HCT116 (cell line): ENCODE data around the gene HIPK3. TPM values are rescaled to one million over a fixed set of nuclear protein-coding genes. Genes with fewer than 3 reads are reported as not detected.

Experiments used
- ATAC-seq: fragments of 200-7000 bp; cut with Tn5 transposase; 2 replicates; pipeline ENCODE4 v1.9.1; 2020; ENCODE audit warnings: mild to moderate bottlenecking, moderate library complexity
- BruUV-seq: library from RNA; stranded (reverse); fragments of 400-500 nt; replicated peaks from 2 replicates; lab custom pipeline; 2021; lab: Mats Ljungman, UMichigan
- CTCF ChIA-PET: fragments of 300-600 bp; sonication (Branson Sonifier 250); formaldehyde crosslinking; loops from one replicate; lab custom pipeline; 2021; ENCODE audit warnings: antibody characterized with exemption; lab: Charles Lee
- POLR2A ChIA-PET: fragments of 300-600, 350-600 bp; sonication (Branson Sonifier 250); formaldehyde crosslinking; loops from one replicate; lab custom pipeline; 2021; ENCODE audit warnings: antibody characterized with exemption; lab: Charles Lee
- RAD21 ChIA-PET, 2 experiments: fragments of 300-600 bp; sonication (Branson Sonifier 250); formaldehyde crosslinking; loops; one replicate each; lab custom pipeline; 2023; ENCODE audit warnings: low total read pairs in 2 of 2; ENCODE audit not compliant: uncharacterized antibody in 2 of 2, unreplicated experiment in 2 of 2, low non-redundant PET in 1 of 2; lab: Charles Lee
- DNase-seq: peaks from one replicate; pipeline ENCODE4 v3.0.0-alpha.2; 2010; ENCODE audit warnings: low read depth, low spot score
- H2AFZ ChIP-seq: fragments of 200-600 bp; shearing (Covaris generic), sonication (generic); 2 replicates; pipeline ENCODE4 v1.6.1; 2017; ENCODE audit warnings: low read depth, mixed run types, mixed read lengths, antibody characterized with exemption, low read length; ENCODE audit not compliant: poor library complexity, severe bottlenecking
- H3K27ac ChIP-seq: 2 replicates; pipeline ENCODE4 v1.5.1; 2012; ENCODE audit warnings: low read depth, low read length
- H3K27me3 ChIP-seq: fragments of 200-600 bp; sonication (generic); 2 replicates; pipeline ENCODE4 v1.6.1; 2016; ENCODE audit warnings: mixed run types, low read length, mixed read lengths; ENCODE audit not compliant: insufficient read depth
- H3K36me3 ChIP-seq, 2 experiments: fragments of 200-500 bp in 1 of 2; fragments of 200-600 bp in 1 of 2; sonication (Bioruptor generic) in 1 of 2; sonication (generic) in 1 of 2; 2 replicates each; pipeline versions ENCODE4 v1.5.1 to v1.6.1; 2014 to 2016; ENCODE audit warnings: low read length in 2 of 2, inconsistent platforms in 1 of 2, mixed read lengths in 1 of 2, mixed run types in 1 of 2; ENCODE audit not compliant: insufficient read depth in 2 of 2, control insufficient read depth in 1 of 2
- H3K4me1 ChIP-seq, 2 experiments: fragments of 200-600 bp in 1 of 2; sonication (generic) in 1 of 2; 2 replicates each; pipeline versions ENCODE4 v1.5.1 to v1.6.1; 2012 to 2017; ENCODE audit warnings: low read length in 2 of 2, inconsistent platforms in 1 of 2, mild to moderate bottlenecking in 1 of 2, mixed read lengths in 1 of 2, mixed run types in 1 of 2, moderate library complexity in 1 of 2; ENCODE audit not compliant: insufficient read depth in 2 of 2, control insufficient read depth in 1 of 2
- H3K4me2 ChIP-seq: fragments of 200-600 bp; sonication (generic); 2 replicates; pipeline ENCODE4 v1.6.1; 2017; ENCODE audit warnings: mixed run types, low read length, mixed read lengths
- H3K4me3 ChIP-seq, 2 experiments: fragments of 200-600 bp in 1 of 2; sonication (generic) in 1 of 2; replicated peaks in 1 of 2; 2 replicates each; pipeline ENCODE4 v1.5.1; 2011 to 2016; ENCODE audit warnings: low read length in 2 of 2, control low read depth in 1 of 2, low read depth in 1 of 2, mild to moderate bottlenecking in 1 of 2, mixed read lengths in 1 of 2, mixed run types in 1 of 2
- H3K79me2 ChIP-seq: fragments of 200-600 bp; sonication (generic); 2 replicates; pipeline ENCODE4 v1.6.1; 2017; ENCODE audit warnings: mild to moderate bottlenecking, mixed run types, low read length, moderate library complexity, mixed read lengths; ENCODE audit not compliant: insufficient read depth
- H3K9ac ChIP-seq: fragments of 200-600 bp; sonication (generic); 2 replicates; pipeline ENCODE4 v1.6.1; 2016; ENCODE audit warnings: low read length, mixed read lengths
- H3K9me2 ChIP-seq: fragments of 200-600 bp; sonication (generic), shearing (Covaris generic); 2 replicates; pipeline ENCODE4 v1.6.1; 2017; ENCODE audit warnings: mixed run types, mild to moderate bottlenecking, moderate library complexity; ENCODE audit not compliant: insufficient read depth
- H3K9me3 ChIP-seq, 2 experiments: fragments of 200-500 bp in 1 of 2; fragments of 200-600 bp in 1 of 2; sonication (Bioruptor generic) in 1 of 2; sonication (generic) in 1 of 2; 2 replicates each; pipeline ENCODE4 v1.6.1; 2014 to 2017; ENCODE audit warnings: low read length in 2 of 2, mixed read lengths in 2 of 2, inconsistent platforms in 1 of 2, low read depth in 1 of 2, mild to moderate bottlenecking in 1 of 2, mixed run types in 1 of 2, moderate library complexity in 1 of 2; ENCODE audit not compliant: control insufficient read depth in 1 of 2, insufficient read depth in 1 of 2
- H4K20me1 ChIP-seq: fragments of 200-600 bp; sonication (generic), shearing (Covaris generic); 2 replicates; pipeline ENCODE4 v1.6.1; 2017; ENCODE audit warnings: mixed run types, mild to moderate bottlenecking, moderate library complexity; ENCODE audit not compliant: insufficient read depth
- CBX3 ChIP-seq: IDR thresholded peaks from 2 replicates; pipeline ENCODE4 v1.6.1; 2012; ENCODE audit warnings: low read depth
- CEBPB ChIP-seq: IDR thresholded peaks from 2 replicates; pipeline ENCODE4 v1.6.1; 2012; ENCODE audit warnings: low read depth
- ELF1 ChIP-seq: IDR thresholded peaks from 2 replicates; pipeline ENCODE4 v1.6.1; 2012; ENCODE audit warnings: low read depth, borderline replicate concordance
- EZH2 ChIP-seq: fragments of 200-600 bp; sonication (generic); IDR thresholded peaks from 2 replicates; pipeline ENCODE4 v1.6.1; 2017; ENCODE audit warnings: antibody characterized with exemption, mixed run types
- FOSL1 ChIP-seq: IDR thresholded peaks from 2 replicates; pipeline ENCODE4 v1.6.1; 2012; ENCODE audit warnings: low read depth
- RAD21 ChIP-seq: IDR thresholded peaks from 2 replicates; pipeline ENCODE4 v1.6.1; 2012; ENCODE audit warnings: low read depth, mild to moderate bottlenecking
- TCF7L2 ChIP-seq: IDR thresholded peaks from 2 replicates; pipeline ENCODE4 v1.7.0; 2011; ENCODE audit warnings: borderline replicate concordance, inconsistent platforms; ENCODE audit not compliant: insufficient read depth, insufficient read length; ENCODE audit errors: extremely low read depth
- YY1 ChIP-seq: IDR thresholded peaks from 2 replicates; pipeline ENCODE4 v1.6.1; 2011; ENCODE audit warnings: low read length, low read depth, moderate library complexity, mild to moderate bottlenecking; ENCODE audit not compliant: insufficient replicate concordance; ENCODE audit errors: extremely low read depth
- intact Hi-C: fragments of 100-400 bp; cut with micrococcal nuclease; formaldehyde crosslinking; loops from 2 replicates; pipeline ENCODE4 v1.10.0; 2022
- total RNA-seq: library from RNA; stranded (reverse); gene quantifications from one replicate; pipeline ENCODE4 v1.2.1, GENCODE V29; 2021; ENCODE audit not compliant: unreplicated experiment
- TF ChIP-seq, protein P1 (sequence below): IDR thresholded peaks from 2 replicates; pipeline ENCODE4 v1.6.1; 2011; ENCODE audit warnings: mild to moderate bottlenecking, low read length, moderate library complexity; ENCODE audit not compliant: insufficient replicate concordance; ENCODE audit errors: extremely low read depth
- TF ChIP-seq, protein P2 (sequence below): IDR thresholded peaks from 2 replicates; pipeline ENCODE4 v1.6.1; 2012

The HIPK3 gene
- total RNA-seq, 1 experiment from 2014 or later: 35.2 TPM

- intact Hi-C loops: no loop called here
- BruUV-seq: no TSS peak
- Histone ChIP-seq H3K9me2 (no peaks in the 10 kb centered on the region), H3K4me3 (no peak overlapping the region), H3K9me3 (no peaks in the 10 kb centered on the region), H3K27me3 (no peaks in the 10 kb centered on the region; the same call in 1 of the 2 replicates), H3K4me2 (no peak overlapping the region), H2AFZ (no peak overlapping the region), H3K36me3 (no peaks in the 10 kb centered on the region), H3K4me1 (no peaks in the 10 kb centered on the region), H3K9ac (no peak overlapping the region), H3K79me2 (no peaks in the 10 kb centered on the region), H4K20me1 (no peaks in the 10 kb centered on the region), H3K27ac (no peak overlapping the region)
- CTCF ChIA-PET: no interaction called here
- DNase-seq: no peak
- RAD21 ChIA-PET: no interaction called here
- ATAC-seq: no peak
- POLR2A ChIA-PET: no interaction called here
- TF ChIP-seq, protein P1, sequence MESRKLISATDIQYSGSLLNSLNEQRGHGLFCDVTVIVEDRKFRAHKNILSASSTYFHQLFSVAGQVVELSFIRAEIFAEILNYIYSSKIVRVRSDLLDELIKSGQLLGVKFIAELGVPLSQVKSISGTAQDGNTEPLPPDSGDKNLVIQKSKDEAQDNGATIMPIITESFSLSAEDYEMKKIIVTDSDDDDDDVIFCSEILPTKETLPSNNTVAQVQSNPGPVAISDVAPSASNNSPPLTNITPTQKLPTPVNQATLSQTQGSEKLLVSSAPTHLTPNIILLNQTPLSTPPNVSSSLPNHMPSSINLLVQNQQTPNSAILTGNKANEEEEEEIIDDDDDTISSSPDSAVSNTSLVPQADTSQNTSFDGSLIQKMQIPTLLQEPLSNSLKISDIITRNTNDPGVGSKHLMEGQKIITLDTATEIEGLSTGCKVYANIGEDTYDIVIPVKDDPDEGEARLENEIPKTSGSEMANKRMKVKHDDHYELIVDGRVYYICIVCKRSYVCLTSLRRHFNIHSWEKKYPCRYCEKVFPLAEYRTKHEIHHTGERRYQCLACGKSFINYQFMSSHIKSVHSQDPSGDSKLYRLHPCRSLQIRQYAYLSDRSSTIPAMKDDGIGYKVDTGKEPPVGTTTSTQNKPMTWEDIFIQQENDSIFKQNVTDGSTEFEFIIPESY: no peak
- no peak for TF ChIP-seq ELF1
- TF ChIP-seq CEBPB: no peak
- no peak for TF ChIP-seq TCF7L2
- no peak for TF ChIP-seq FOSL1
- no peak for TF ChIP-seq RAD21
- TF ChIP-seq YY1: no peak
- TF ChIP-seq, protein P2, sequence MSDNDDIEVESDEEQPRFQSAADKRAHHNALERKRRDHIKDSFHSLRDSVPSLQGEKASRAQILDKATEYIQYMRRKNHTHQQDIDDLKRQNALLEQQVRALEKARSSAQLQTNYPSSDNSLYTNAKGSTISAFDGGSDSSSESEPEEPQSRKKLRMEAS: no peak
- TF ChIP-seq EZH2: no peak
- no peak for TF ChIP-seq CBX3
Observed at GRCh38 chr11:33384220-33384619, 127.0 kb downstream of the HIPK3 start.
